Fibroblast of the aortic adventitia (primary cell): ENCODE data around the gene DHX16. TPM values are rescaled to one million over a fixed set of nuclear protein-coding genes. Genes with fewer than 3 reads are reported as not detected.

Source experiments
- DNase-seq: peaks from one replicate; pipeline ENCODE4 v3.0.0-alpha.2; 2010; ENCODE audit warnings: low read depth
- H3K4me3 ChIP-seq: 2 replicates; pipeline ENCODE4 v1.5.1; 2011; ENCODE audit warnings: low read depth, mild to moderate bottlenecking, control low read depth, low read length, moderate library complexity
- total RNA-seq: library from RNA; depleted of rRNA; stranded (reverse); fragments of >200 nt; gene quantifications from 2 replicates; pipeline ENCODE4 v1.2.3, GENCODE V29; 2012; ENCODE audit warnings: low replicate concordance
- TF ChIP-seq, protein P1 (sequence below): IDR thresholded peaks from 2 replicates; pipeline ENCODE4 v1.5.1; 2011; ENCODE audit warnings: mild to moderate bottlenecking, low read length, control low read depth, inconsistent platforms; ENCODE audit not compliant: insufficient read depth

Gene DHX16
- total RNA-seq, 1 donor = 20.9 TPM

DNA sequence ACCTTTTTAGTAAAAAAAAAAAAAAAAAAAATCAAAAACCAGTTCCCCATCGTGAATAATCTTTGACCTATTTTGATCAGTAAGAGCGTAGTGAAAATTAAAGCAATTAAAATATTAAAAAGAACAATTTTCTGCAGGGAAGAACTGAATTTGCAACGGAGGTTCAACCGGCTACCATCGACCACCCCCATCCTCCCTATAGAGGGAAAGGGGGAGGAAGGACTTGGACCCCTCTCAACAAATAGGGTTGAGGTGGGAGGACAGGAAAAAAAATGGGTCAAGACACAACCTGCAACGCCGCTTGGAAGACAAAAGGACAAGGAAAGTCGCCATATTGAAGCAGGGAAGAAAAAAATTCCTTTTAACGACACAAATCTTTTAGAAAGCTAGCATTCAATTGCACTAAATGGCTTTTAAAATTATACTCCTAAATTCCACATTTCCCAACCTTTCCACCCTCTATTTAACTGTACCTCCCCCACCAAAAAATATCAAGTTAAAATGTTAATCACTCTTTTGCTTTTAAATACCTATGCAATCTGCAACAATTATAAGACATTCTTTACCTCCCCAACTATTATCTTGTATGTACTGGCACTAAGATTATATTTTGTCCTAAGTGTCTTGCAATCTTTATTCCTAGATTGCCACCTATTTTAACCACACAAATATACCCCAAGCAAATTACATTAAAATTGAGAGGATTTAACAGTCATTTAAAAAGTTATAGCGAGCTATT, 57.4 kb downstream of the DHX16 start:
- DNase-seq = peak; percentile 94
- TF ChIP-seq, protein P1, sequence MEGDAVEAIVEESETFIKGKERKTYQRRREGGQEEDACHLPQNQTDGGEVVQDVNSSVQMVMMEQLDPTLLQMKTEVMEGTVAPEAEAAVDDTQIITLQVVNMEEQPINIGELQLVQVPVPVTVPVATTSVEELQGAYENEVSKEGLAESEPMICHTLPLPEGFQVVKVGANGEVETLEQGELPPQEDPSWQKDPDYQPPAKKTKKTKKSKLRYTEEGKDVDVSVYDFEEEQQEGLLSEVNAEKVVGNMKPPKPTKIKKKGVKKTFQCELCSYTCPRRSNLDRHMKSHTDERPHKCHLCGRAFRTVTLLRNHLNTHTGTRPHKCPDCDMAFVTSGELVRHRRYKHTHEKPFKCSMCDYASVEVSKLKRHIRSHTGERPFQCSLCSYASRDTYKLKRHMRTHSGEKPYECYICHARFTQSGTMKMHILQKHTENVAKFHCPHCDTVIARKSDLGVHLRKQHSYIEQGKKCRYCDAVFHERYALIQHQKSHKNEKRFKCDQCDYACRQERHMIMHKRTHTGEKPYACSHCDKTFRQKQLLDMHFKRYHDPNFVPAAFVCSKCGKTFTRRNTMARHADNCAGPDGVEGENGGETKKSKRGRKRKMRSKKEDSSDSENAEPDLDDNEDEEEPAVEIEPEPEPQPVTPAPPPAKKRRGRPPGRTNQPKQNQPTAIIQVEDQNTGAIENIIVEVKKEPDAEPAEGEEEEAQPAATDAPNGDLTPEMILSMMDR = no peak
- peak overlapping the region; percentile 97 for H3K4me3 ChIP-seq

DNA sequence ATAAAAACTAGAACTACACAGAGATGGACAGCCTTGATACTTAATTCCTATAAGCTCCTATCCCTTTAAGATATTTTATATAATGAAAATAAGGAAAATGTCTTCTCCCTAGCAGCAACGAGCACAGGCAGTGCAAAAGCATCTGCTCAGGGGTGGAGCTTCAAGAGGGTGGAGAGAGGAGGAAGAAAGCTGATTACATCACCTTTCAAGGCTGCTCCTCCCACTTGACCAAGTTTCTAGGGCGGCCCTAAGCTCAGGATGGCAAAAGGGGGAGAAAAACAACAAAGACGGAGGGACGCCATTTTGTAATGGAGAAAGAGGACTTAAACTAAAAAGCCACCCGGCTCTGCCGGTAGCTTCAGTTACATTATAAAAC, 58.0 kb downstream of the DHX16 start:
- DNase-seq = peak; percentile 99
- peak overlapping the region; percentile 97 for H3K4me3 ChIP-seq
- TF ChIP-seq, protein P1 = no peak

DNA sequence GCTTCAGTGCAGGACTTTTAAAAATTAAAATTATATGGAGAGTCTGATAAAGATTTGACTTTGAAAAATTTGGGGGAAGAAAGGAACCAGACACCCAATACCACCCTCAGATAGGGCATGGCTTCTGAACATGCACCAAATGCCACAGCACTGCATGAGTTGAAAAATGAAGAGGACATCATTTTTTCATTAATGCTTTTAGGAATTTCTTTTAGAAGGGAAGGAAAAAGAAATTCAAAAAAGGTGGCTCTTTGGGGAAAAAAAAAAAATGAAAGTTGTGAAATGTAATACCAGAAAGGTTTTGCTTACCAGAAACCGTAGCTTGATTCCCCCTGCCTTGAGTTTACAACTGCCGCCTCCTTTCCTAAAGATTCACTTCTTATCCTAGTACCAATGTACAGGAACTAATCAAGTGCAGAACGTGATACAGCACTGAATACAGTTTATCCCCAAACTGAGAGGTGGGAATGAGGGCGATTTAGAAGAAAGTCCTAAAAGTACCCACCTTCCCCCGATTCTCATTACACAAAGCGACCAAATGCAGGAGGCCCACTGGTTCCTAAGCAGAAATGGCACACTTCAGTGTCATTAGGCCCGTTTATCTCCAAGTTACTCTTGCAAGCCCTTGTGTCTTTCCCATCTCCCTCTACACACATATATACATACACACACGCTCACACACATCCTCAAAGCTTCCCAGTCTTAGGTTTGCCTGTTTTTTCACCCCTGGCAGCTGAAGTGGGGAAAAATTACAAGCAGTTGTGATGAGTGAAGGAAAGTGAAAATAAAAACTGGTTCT, 58.6 kb downstream of the DHX16 start:
- TF ChIP-seq, protein P1 = no peak
- peak overlapping the region; percentile 62 for H3K4me3 ChIP-seq
- DNase-seq = no peak

DNA sequence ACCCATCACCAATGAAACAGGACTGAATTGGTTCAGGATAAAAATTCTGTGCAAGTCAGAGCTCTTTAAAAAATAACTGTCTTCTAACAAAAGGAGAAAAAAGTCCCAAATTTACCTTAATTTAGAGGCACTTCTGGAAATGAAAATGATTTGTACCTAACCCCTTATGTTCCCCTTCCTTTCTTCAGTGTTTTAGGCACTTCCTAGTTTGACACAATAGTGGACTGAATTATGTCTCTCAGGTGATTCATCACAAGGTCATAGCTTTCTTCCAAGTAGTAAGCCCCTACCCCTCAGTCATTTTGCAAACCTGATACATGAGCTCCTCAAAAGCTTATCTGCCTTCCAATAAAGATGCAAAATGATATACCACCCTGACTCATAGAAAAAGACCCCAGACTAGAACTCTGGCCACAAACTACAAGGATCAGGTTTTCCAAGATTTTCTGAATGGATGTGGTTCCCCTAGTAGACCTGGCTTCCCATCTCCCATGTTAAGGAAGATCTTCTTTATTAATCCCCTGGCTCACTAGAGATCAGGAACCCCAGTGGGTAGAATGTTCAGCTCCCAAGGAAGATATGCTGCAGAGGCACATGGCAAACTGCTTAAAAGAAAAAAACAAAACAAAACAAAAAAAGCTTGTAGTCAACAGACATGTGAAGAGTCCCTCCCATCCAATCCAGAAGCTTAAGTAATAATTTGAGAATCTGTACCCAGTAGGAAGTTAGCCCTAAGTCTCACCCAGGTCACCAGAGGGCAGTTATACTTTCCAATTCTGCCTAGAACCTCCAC, 59.4 kb downstream of the DHX16 start:
- TF ChIP-seq, protein P1 = no peak
- DNase-seq = peak; percentile 28
- H3K4me3 ChIP-seq = no peak overlapping the region

DNA sequence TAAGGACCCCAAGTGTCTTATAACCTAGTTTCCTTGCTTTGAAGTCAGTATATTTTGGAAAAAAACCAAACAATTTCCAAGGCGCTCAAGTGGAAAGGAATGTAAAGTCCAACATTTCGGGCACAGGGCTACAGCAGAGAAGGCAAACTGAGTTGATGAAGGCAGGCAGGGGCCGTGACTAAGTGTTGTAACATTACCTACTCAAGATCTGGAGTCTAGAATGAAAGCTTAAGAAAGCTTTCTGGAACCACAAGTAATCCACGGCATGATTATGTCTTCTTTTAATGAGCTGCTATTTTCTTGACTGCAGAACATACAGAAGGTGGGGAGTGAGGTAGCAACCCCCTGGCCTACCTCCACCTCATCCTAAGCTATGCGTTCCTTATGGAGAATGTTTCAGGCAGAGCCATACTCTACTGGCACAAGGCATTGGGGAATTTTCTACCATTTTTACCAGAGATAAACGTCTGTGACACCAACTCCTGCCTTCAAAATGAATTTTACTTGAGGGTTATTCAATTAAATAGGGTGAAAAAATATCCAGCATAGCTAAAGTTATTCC, 60.0 kb downstream of the DHX16 start:
- TF ChIP-seq, protein P1 = no peak
- no peak overlapping the region for H3K4me3 ChIP-seq
- DNase-seq = peak; percentile 57

DNA sequence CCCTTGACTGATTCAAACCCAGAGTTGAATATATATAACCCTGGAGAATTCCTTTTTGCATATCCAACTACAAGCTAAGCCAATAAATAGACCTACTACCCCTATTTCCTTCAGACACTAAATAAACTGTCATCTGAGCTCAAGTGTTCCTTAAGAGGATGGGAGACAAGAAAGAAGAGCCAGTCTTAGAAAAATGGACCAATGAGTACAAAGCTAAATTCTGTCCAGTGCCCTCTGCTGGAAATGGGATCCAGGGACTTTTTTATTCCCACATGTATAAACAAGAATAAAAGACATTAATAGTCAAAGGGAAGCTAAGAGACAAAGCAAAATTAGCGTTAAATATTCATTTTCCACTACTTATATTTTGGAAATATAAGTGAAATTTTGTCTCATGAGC, 60.6 kb downstream of the DHX16 start:
- TF ChIP-seq, protein P1 = peak; percentile 51
- DNase-seq = peak; percentile 60
- H3K4me3 ChIP-seq = no peak overlapping the region
